GM21526 (cell line): ENCODE results near the gene FCN1.

Experiments
- ATAC-seq: cut with Tn5 transposase; IDR thresholded peaks from one replicate; pipeline ENCODE4 v1.9.1; 2021; ENCODE audit warnings: moderate library complexity; ENCODE audit not compliant: unreplicated experiment, low FRiP score

The FCN1 gene

DNA sequence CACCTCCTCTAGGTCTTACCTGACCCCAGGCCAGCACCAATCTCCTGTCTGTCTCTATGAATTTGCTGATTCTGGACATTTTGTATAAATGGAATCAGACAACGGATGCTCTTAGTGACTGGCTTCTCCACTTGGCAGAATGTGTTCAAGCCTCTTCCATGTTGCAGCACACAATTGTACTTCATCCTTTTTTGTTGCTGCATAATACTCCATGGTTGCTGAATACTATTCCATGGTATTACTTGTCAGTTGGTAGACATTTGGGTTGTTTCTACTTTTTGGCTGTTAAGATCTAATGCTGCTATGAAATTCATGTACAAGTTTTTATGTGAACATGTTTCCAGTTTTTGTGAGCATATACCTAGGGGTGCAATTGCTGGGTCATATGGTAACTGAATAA, 34.3 kb upstream of the FCN1 start:
- no peak for ATAC-seq

DNA sequence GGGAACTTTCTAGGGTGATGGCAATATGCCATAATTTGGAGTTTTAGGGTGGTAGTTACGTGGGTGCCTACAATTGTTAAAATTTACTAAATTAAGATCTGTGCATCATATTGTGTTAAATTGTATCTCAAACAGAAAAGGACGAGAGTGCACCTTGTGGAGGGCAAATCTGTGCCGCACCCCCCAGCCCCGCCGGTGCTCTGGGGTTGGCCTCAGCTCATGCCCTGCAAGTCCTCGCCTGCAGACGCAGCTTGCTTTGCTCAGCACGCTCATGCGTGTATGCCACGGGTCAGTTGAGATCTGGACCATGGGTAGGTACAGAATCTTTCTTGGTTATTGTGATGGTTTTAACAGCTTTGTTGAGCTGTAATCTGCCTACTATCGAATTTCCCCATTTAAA, 33.7 kb upstream of the FCN1 start:
- no peak for ATAC-seq

GRCh38 chr9:134950386-134951210, 32.9 kb upstream of the FCN1 start:
- ATAC-seq = no peak

DNA sequence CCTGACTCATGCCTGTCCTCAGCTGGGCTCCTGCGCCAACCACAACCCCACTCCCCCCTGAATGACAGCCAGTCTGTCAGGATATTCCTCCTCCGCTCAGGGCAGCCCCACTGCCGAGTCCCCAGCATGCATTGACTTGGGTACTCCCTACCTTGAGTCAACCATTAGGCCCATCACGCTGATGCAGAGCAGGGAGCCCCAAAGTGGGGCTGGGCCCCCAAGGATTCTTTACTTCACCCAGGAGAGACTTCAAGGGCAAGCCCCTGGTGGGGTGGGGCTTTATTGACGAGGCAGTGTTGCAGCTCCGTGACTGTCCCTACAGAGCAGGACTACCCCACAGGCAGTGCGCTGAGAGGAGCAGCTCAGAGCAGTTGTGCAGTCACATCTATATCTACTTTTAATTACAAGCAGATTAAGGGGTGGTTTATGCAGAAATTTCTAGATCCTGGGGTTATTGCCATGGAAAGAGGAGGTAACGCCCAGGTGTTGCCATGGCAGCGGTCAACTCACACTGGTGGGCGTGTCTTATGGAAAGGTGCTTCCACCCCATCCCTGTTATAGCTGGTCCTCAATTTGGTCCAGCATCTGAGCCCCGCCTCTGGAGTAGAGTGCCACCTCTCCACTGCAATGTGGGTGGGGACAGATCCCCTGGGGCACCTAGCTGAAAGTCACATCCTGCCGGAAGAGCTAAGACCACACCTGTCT, 32.1 kb upstream of the FCN1 start:
- ATAC-seq = no peak

- ATAC-seq = no peak
Measured at GRCh38 chr9:134948149-134948548, 30.4 kb upstream of the FCN1 start.

DNA sequence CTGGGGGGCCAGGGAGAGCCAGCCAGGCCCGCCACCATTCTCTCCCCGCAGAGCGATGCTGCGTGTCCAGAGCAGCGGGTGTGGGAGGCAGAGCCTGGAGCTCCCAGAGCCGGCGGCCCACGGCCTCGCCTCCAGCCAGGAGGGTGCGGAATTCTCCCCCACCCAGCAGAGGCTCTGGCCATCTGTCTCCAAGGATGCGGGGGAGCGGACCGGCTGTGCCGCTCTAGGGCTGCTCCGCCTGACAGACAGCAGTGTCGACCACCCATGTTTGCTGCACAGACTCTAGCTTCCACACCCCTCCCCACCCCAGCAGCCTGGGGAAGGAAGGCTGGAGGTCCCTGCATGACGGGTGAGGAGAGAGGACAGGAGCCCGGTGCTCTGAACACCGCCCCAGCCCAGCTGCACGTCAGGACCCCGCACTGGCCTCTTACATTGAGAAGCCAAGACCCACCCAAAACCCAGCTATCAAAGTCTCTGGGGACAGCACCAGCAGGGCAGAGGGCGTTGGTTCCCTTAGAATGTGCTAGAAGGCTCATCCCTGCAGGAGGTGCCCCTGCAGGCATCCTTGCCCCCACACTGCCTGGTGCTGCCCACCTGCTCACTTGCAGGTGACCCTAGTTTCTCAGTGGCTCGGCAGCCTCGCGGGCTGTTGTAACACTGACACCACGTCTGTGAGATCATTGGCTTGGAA, 29.7 kb upstream of the FCN1 start:
- no peak for ATAC-seq

- no peak for ATAC-seq
Measured at GRCh38 chr9:134946663-134947062, 29.0 kb upstream of the FCN1 start.

DNA sequence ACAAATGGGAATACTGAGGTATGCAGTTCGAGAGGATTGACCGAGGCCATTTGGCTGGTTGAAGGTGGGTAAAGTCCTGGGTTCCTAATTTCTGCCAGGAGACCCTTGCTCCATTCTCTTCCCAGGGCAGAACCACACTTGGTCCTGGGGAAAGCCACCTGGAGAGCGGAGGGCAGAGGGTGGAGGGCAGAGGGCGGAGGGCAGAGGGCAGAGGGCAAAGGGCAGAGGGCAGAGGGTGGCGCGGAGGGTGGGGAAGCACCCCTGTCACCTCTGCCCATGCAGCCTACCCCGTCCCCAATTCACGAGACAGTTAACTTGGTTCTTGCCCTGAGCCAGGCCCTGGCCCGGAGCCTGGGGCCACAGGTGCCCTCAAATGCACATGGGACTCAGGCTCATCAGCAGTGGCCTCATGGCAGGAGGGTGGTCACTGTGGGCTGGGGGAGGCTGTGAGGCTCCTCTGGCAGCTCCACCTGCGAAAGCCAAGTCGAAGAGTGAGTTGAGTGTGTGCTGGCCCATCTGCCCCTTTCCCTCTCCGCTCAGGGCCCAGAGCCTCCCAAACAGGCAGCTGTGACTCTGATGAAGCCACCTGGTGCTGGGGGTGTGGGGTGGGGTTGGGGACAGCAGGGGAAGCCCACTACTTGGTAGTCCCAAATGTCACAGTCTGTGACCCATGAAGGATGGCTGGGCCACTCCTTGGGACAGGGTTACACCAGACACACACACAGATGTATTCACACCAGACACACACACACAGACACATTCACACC, 28.0 kb upstream of the FCN1 start:
- ATAC-seq = no peak

DNA sequence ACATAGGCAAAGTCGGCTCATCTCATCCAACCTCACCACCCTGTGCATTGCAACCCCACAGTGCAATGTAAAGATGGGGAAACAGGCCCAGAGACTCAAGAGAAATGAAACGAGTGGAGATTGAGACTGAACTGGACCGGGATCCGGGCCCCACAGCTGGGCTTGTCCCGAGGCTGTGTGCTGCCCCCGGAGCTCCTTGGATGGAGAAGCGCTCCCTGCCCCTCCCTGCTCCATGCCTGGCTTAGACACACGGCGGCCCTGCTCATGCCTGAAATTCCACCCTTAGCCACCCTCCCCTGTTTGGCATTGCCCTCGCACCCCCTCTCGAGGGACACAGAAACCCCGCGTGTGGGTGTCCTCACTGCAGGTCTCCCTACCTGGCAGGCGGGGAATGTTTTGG, 27.2 kb upstream of the FCN1 start:
- no peak for ATAC-seq

DNA sequence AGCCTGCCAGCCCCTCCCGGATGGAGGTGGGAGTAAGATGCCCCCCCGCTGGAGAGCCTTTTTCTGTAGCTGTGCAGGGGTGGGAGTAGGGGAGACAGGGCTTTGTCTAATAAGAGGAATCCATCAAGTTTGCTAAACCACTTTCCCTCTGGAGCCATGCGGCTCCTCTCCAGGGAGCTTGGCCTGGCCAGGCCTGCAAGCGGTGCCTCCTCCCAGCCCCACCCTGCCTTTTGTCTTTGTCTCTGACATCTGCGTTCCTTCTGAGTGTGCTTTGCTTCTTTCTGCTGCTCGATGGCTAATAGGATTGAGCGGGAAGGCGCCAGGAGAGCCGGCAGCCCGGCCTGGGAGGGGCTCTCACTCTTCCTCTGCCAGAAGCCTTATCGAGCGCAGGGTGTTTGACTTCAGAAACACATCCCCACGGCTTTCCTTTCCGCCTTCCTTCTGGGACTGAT, 26.7 kb upstream of the FCN1 start:
- no peak for ATAC-seq

DNA sequence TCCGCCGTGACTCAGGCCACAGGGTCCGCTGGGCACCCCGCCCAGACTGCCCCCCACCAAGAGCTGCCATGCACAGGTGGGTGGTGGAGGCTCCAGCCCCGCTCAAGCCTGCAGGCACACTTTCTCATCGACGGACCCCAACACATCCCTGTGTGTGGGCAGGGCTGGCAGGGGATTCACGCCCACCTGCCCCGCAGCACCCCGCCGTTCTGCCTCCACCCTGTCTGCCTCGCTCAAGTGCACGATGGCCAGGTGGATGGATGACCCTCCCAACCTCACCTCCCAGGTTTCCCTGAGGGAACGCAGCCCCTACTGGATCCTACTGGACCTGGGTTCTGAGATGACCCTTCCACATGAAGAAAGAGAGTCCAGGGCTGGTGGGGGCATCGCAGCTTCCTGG, 26.1 kb upstream of the FCN1 start:
- no peak for ATAC-seq

DNA sequence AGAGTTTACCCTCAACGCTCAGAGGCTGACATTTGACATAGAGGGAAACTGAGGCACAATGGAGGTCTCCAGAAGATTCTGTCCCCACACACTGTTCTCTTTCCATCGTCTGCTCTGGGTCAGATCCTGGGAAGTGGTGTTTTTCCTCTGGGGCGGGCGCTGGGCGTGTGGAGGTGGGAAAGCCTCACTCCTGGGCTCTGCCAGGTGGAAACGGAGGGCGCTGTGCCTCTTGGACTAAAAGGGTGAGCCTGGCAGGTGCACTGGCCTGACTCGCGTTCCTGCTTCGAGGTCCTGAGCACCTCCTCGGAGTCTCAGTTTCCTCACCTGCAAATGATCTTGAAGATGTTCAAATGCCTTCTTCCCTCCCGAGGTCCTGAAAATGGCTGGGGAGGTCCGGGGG, 25.7 kb upstream of the FCN1 start:
- no peak for ATAC-seq

DNA sequence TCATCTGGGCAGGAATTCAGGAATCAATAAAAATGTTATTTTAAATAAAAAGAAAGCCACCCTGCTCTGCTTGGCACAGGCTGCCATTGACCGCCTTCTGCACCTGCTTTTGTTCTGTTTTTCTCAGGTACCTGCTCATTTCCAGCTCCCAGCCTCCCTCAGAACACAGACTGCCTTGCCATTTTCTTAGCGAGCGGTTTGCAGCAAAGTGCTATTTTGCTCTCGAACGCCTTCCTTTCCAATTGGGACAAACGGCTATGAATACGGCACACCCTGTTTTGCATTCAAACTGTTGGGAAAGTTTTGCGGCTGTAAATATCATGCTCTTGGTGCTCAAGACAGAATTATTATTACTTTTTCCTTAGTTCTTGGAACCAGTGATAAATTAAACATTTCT, 25.1 kb upstream of the FCN1 start:
- ATAC-seq = no peak

DNA sequence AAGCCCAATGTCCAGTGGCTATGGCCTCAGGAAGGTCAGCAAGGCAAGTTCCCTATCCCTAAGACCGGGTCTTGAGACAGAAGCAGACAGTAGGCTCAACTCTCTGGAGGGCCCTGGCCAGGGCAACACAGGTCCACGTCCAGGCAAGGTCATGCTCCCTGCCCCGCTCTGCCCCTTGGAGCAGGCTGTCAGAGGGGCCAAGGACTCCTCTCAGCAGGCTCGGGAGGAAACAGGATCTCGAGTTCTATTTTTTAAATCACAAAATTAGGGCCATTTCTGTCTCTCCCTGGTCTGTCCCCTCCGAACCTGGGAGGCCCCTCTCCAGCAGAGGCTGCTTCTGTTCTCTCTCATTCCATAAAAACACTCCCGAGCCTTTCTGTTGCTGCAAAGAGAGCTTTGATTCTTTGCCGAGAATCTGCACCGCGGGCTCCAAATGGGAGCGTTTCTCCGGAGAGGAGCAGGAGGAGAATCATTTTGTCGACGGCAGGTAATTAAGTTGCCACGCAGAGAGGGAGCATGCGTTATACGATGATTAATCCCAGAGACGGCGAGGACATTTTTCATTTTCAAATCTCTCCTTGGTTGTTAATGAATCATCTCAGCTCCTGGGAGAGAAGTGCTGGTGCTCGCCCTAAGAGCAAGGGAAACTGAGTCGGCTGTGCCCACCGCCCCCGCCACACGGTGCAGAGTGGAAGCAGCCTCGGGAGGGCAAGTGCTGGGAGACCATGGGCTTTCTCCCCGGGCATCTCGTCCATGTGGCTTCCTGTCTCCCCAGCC, 24.5 kb upstream of the FCN1 start:
- no peak for ATAC-seq

DNA sequence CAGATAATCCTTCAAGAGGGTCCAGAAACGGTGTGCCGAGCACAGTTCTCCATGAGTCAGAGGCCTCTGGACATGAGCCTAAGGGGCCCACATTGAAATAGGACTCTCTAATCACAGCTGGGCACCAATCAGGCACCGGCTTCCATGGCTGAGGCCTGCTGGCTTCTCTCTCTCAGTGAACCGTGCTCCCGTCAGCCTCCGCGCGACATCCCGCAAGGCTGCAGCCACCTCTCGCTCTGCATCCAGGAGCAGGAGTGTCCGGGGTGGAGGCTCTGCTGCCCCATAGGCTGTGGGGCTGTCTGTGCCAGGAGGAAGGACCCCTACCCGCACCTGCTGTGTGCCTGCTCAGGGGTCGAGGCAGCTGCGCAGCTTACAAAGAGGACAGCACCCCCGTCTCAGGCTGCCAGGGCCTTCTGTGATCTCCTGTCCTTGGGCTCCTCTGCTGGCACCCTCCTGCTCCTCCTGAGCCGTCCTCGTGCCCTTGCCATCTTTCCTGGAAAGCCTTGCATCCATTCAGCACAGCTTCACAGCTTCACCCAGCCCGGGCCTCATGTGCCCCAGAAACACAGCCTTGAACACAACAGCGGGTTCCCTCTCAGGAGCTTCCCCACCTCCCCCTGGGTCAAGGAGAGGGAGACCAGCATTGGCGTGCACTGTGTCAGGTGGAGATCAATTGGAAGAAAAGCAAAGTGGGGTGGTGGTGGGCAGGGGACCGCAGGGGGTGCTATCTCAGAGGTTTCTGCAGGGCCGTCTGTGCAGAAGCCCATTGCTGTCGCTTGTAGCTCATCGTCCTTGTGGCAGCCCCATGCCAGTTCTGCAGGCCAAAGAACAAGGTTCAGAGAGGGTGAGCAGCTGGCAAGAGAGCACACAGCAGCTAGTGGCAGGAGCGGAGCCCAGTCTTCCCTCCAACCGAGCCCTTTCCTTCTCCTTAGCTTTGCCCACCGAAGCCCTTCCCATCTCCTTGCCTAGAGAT, 22.8 kb upstream of the FCN1 start:
- no peak for ATAC-seq

GRCh38 chr9:134939836-134940235, 22.1 kb upstream of the FCN1 start:
- no peak for ATAC-seq

DNA sequence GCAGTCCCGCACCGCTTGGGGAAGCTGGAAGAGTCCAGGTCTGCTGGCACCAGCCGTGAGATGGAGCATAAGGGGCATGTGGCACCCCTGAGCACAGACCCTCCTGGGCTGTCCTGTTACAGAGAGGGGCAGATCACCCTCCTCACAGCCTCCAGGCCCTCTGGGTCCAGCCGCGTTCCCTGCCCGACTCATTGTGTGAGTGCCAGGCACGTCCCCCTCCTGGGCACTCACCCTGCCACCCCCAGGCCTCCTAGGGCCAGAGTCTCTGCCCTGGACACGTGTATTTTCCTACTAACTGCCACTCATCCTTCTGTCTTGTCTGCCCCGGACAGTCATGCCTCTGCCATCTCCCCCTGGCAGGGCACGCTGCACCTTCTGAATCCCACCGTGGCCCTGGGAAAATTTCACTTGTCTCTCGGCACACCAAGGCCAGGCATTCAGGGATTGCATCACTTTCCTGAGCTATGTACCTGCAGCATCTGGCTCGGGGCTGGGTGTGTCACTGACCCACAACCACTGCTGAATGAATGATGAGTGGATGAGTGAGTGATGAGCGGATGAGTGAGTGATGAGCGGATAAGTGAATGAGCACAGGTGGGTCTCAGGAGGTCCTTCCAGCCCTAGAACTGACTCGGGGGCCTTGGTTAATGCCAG, 21.5 kb upstream of the FCN1 start:
- no peak for ATAC-seq

GRCh38 chr9:134938346-134939079, 20.8 kb upstream of the FCN1 start:
- ATAC-seq = no peak
